SU-DHL-6 (cell line): ENCODE results near the gene EBF3.

Experiments
- H2AFZ ChIP-seq: fragments of 200-600 bp; sonication (generic); 2 replicates; pipeline ENCODE4 v1.6.1; 2014; ENCODE audit warnings: low read depth, mild to moderate bottlenecking, moderate library complexity, mixed read lengths, antibody characterized with exemption, low read length; ENCODE audit not compliant: severe bottlenecking
- H3F3A ChIP-seq: fragments of 200-600 bp; shearing (Covaris generic); 2 replicates; pipeline ENCODE4 v1.6.0; 2016; ENCODE audit warnings: antibody characterized with exemption, mild to moderate bottlenecking; ENCODE audit not compliant: insufficient read depth
- H3K27ac ChIP-seq: fragments of 200-600 bp; sonication (generic); 2 replicates; pipeline ENCODE4 v1.5.1; 2016; ENCODE audit warnings: low read depth, mild to moderate bottlenecking, low read length, moderate library complexity, mixed read lengths
- H3K27me3 ChIP-seq: fragments of 200-600 bp; sonication (generic), shearing (Covaris generic); 2 replicates; pipeline ENCODE4 v1.6.0; 2014; ENCODE audit warnings: mild to moderate bottlenecking, low read length
- H3K36me3 ChIP-seq: fragments of 200-600 bp; sonication (generic); 2 replicates; pipeline ENCODE4 v1.6.1; 2014; ENCODE audit warnings: mild to moderate bottlenecking, low read length, mixed read lengths
- H3K4me2 ChIP-seq: fragments of 300-600, 200-600 bp; shearing (Covaris generic), sonication (generic); 2 replicates; pipeline ENCODE4 v1.6.0; 2014; ENCODE audit warnings: low read length, low read depth, mild to moderate bottlenecking; ENCODE audit not compliant: poor library complexity, severe bottlenecking
- H3K4me3 ChIP-seq: fragments of 200-600 bp; sonication (generic); 2 replicates; pipeline ENCODE4 v1.5.1; 2014; ENCODE audit warnings: antibody characterized with exemption, low read length, mild to moderate bottlenecking, mixed read lengths; ENCODE audit not compliant: insufficient read depth, poor library complexity, severe bottlenecking
- H3K79me2 ChIP-seq: fragments of 200-600 bp; sonication (generic); 2 replicates; pipeline ENCODE4 v1.6.1; 2014; ENCODE audit warnings: mild to moderate bottlenecking, low read length, moderate library complexity; ENCODE audit not compliant: insufficient read depth
- H3K9ac ChIP-seq: fragments of 200-600 bp; sonication (generic); 2 replicates; pipeline ENCODE4 v1.7.0; 2014; ENCODE audit warnings: mild to moderate bottlenecking, low read length
- H3K9me2 ChIP-seq: fragments of 200-600 bp; sonication (generic); replicated peaks from 2 replicates; pipeline ENCODE4 v1.6.1; 2014; ENCODE audit warnings: low read length; ENCODE audit not compliant: insufficient read depth
- H3K9me3 ChIP-seq: fragments of 200-600 bp; sonication (generic); 2 replicates; pipeline ENCODE4 v1.6.1; 2014; ENCODE audit warnings: low read length, mixed read lengths; ENCODE audit not compliant: insufficient read depth
- H4K20me1 ChIP-seq: fragments of 200-600 bp; sonication (generic); 2 replicates; pipeline ENCODE4 v1.6.1; 2014; ENCODE audit warnings: low read depth, mild to moderate bottlenecking, antibody characterized with exemption, low read length, moderate library complexity, mixed read lengths
- CTCF ChIP-seq: fragments of 200-600 bp; sonication (generic); IDR thresholded peaks from one replicate; pipeline ENCODE4 v1.5.1; 2017; ENCODE audit warnings: antibody characterized with exemption, mild to moderate bottlenecking, low read length, moderate library complexity; ENCODE audit not compliant: insufficient read depth, poor library complexity, severe bottlenecking
- EZH2phosphoT487 ChIP-seq: fragments of 200-600 bp; sonication (generic), shearing (Covaris generic); conservative IDR thresholded peaks from 2 replicates; pipeline ENCODE4 v1.6.1; 2018; ENCODE audit warnings: mild to moderate bottlenecking, antibody characterized with exemption, low read length, moderate library complexity, mixed read lengths

EBF3 gene

GRCh38 chr10:129793996-129794395 is 170.1 kb downstream of the EBF3 start:
- Histone ChIP-seq H3K9me2 (no peaks in the 10 kb centered on the region), H3K79me2 (no peaks in the 10 kb centered on the region), H3K27me3 (no peaks in the 10 kb centered on the region), H4K20me1 (no peaks in the 10 kb centered on the region), H3F3A (no peaks in the 10 kb centered on the region), H2AFZ (no peak overlapping the region), H3K9ac (no peak overlapping the region), H3K27ac (no peak overlapping the region), H3K36me3 (no peaks in the 10 kb centered on the region), H3K4me2 (no peak overlapping the region), H3K9me3 (no peaks in the 10 kb centered on the region), H3K4me3 (no peak overlapping the region)
- TF ChIP-seq CTCF (no peak), EZH2phosphoT487 (no peak)

- Histone ChIP-seq H2AFZ (no peak overlapping the region), H3K4me2 (no peak overlapping the region), H3K4me3 (no peak overlapping the region), H4K20me1 (no peaks in the 10 kb centered on the region), H3K79me2 (no peaks in the 10 kb centered on the region), H3K27ac (no peak overlapping the region), H3K36me3 (no peaks in the 10 kb centered on the region), H3F3A (no peaks in the 10 kb centered on the region), H3K27me3 (no peaks in the 10 kb centered on the region), H3K9me3 (no peaks in the 10 kb centered on the region), H3K9ac (no peak overlapping the region), H3K9me2 (no peaks in the 10 kb centered on the region)
- TF ChIP-seq CTCF (no peak), EZH2phosphoT487 (no peak)
These were observed 170.6 kb downstream of the EBF3 start for GRCh38 chr10:129793479-129793878.

- H2AFZ ChIP-seq, result no peak overlapping the region
- no peaks in the 10 kb centered on the region for H4K20me1 ChIP-seq
- TF ChIP-seq EZH2phosphoT487 (no peak), CTCF (no peak)
- no peaks in the 10 kb centered on the region for H3K79me2 ChIP-seq
- H3K27ac ChIP-seq, result no peak overlapping the region
- no peak overlapping the region for H3K4me2 ChIP-seq
- H3K9me2 ChIP-seq, result no peaks in the 10 kb centered on the region
- no peaks in the 10 kb centered on the region for H3K36me3 ChIP-seq
- H3K9me3 ChIP-seq, result no peaks in the 10 kb centered on the region
- H3K4me3 ChIP-seq, result no peak overlapping the region
- no peak overlapping the region for H3K9ac ChIP-seq
- no peaks in the 10 kb centered on the region for H3F3A ChIP-seq
- H3K27me3 ChIP-seq, result no peaks in the 10 kb centered on the region
These were observed 171.2 kb downstream of the EBF3 start for GRCh38 chr10:129792864-129793263.

GRCh38 chr10:129792141-129792540 is 171.9 kb downstream of the EBF3 start:
- H3K9me3 ChIP-seq, result no peaks in the 10 kb centered on the region
- H3K9ac ChIP-seq, result no peak overlapping the region
- no peaks in the 10 kb centered on the region for H3K27me3 ChIP-seq
- no peaks in the 10 kb centered on the region for H3K9me2 ChIP-seq
- no peak overlapping the region for H2AFZ ChIP-seq
- H4K20me1 ChIP-seq, result no peaks in the 10 kb centered on the region
- H3K36me3 ChIP-seq, result no peaks in the 10 kb centered on the region
- no peaks in the 10 kb centered on the region for H3F3A ChIP-seq
- no peaks in the 10 kb centered on the region for H3K79me2 ChIP-seq
- H3K27ac ChIP-seq, result no peak overlapping the region
- TF ChIP-seq EZH2phosphoT487, result no peak
- no peak overlapping the region for H3K4me3 ChIP-seq
- no peak overlapping the region for H3K4me2 ChIP-seq
